K562 (cell line): ENCODE data around the gene CPA4. TPM values are rescaled to one million over a fixed set of nuclear protein-coding genes. Genes with fewer than 3 reads are reported as not detected.

Source experiments
- AFF1 ChIP-seq, 2 experiments: fragments of 450-650 bp; IDR thresholded peaks; 2 replicates each; pipeline ENCODE4 v1.6.1; 2018; ENCODE audit warnings: mild to moderate bottlenecking in 2 of 2, low read depth in 1 of 2; ENCODE audit not compliant: partially characterized antibody in 2 of 2
- AFF4 ChIP-seq: sonication (generic); formaldehyde crosslinking; IDR thresholded peaks from 2 replicates; pipeline ENCODE4 v1.8.0; 2023; ENCODE audit warnings: mild to moderate bottlenecking, missing genetic modification reagents
- C11orf30 ChIP-seq: fragments of 450-650 bp; IDR thresholded peaks from 2 replicates; pipeline ENCODE4 v1.6.1; 2016; ENCODE audit warnings: low read depth, mild to moderate bottlenecking
- HDAC2 ChIP-seq: fragments of 450-650 bp; IDR thresholded peaks from 2 replicates; pipeline ENCODE4 v1.6.1; 2016; ENCODE audit warnings: mild to moderate bottlenecking
- HMGXB4 ChIP-seq: sonication (generic); formaldehyde crosslinking; IDR thresholded peaks from 2 replicates; pipeline ENCODE4 v1.8.1; 2023; ENCODE audit warnings: mild to moderate bottlenecking, missing genetic modification reagents
- NFYB ChIP-seq: IDR thresholded peaks from 2 replicates; pipeline ENCODE4 v1.6.1; 2011; ENCODE audit warnings: mild to moderate bottlenecking, moderate library complexity; ENCODE audit not compliant: insufficient read length; ENCODE audit errors: extremely low read depth
- TFE3 ChIP-seq: fragments of 450-650 bp; formaldehyde crosslinking; IDR thresholded peaks from 2 replicates; pipeline ENCODE4 v1.4.0; 2020; ENCODE audit warnings: mild to moderate bottlenecking, mixed read lengths
- USF1 ChIP-seq: sonication (generic); formaldehyde crosslinking; IDR thresholded peaks from 2 replicates; pipeline ENCODE4 v1.9.0; 2022; ENCODE audit warnings: mild to moderate bottlenecking, missing genetic modification reagents
- ZNF316 ChIP-seq: fragments of 450-650 bp; IDR thresholded peaks from 2 replicates; pipeline ENCODE4 v1.6.1; 2016
- polyA plus RNA-seq, 8 experiments: library from polyadenylated mRNA; depleted of rRNA in 4 of 8; stranded (reverse) in 5 of 8; unstranded in 3 of 8; fragments of >200 nt; fragmentation: Nextera tagmentation in 2 of 8; fragmentation: Illumina TruSeq in 1 of 8; extraction: Ambion mirVana in 2 of 8; extraction: Trizol in 1 of 8; gene quantifications; 2 replicates each; pipeline versions ENCODE4 v1.2.1 to v1.2.3, GENCODE V29; 2011 to 2014; ENCODE audit warnings: inconsistent platforms in 1 of 8, missing spikeins in 1 of 8
- total RNA-seq, 7 experiments: library from RNA; depleted of rRNA in 6 of 7; stranded (reverse); fragments of >200 nt in 6 of 7; fragmentation: Illumina TruSeq in 2 of 7; extraction: Trizol in 2 of 7; gene quantifications; 2 replicates each; pipeline versions ENCODE4 v1.2.1 to v1.2.3, GENCODE V29; 2011 to 2021; ENCODE audit warnings: low replicate concordance in 1 of 7

The CPA4 gene
- total and polyA plus RNA-seq, 9 of the 15 experiments (the other 6 are each of a cell fraction or from before 2014, with no cell fraction given) = not detected

GRCh38 chr7:130367088-130367755, 74.3 kb downstream of the CPA4 start (continued):
- TF ChIP-seq HMGXB4 (CRISPR knock-in tag) (no peak), NFYB (peak; percentile 34), AFF4 (no peak), AFF1 (IDR thresholded peaks at IDR 0.05; ENCODE audit: low read depth in 1 of 2, partially characterized antibody in 2 of 2) (peak in 1 of 2 experiments; percentile 56), C11orf30 (peak; percentile 60; the same call in 1 of the 2 replicates), HDAC2 (no peak), ZNF316 (peak; percentile 63; the same call in 1 of the 2 replicates), TFE3 (peak; percentile 95), USF1 (CRISPR knock-in tag) (peak; percentile 89)
